LHCN-M2 (cell line): ENCODE data around the gene CATSPERD. TPM values are rescaled to one million over a fixed set of nuclear protein-coding genes. Genes with fewer than 3 reads are reported as not detected.
"Not testable (repeated sequence)": the region's sequence is repeated elsewhere in the genome, so short reads cannot be mapped to it uniquely, and the experiment has no call there.

ENCODE experiments used
- DNase-seq: peaks from one replicate; pipeline ENCODE4 v3.0.0-alpha.2; 2012; ENCODE audit warnings: low read depth
- total RNA-seq: library from RNA; depleted of rRNA; stranded (reverse); fragments of >200 nt; gene quantifications from 2 replicates; pipeline ENCODE4 v1.2.3, GENCODE V29; 2014

Gene CATSPERD
- total RNA-seq, 1 experiment from 2014 or later: not detected

DNA sequence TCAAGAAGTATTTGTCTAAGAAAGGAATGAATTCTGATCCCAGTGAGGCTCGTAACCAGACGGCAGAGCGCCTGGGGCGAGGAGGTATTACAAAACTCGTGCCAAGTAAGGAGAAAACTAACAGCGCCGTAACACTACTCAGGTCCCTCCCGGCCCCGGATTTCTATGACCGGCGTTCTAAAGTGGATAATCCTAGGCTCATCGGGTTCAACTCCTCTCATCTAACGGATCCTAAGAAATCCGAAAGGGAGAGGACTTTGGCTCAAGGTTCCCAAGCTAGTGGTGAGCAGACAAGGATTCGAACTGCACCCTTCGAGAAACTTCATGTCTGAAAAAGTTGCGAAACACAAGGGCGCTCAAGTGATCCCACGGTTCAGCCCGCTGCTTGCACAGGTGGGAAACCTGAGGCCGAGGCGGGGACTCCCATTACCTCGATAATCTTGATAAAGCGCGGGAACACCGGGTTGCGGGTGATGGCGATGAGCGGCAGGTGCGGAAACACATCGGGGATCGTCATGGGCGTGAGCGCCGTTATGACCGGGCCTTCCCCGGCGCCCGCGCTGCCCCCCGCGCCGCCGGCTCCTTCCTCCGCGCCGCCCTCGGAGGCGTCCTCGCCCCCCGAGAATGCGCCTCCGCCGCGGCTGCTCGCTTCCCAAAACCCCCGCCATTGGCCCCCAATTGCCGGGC lies 1.0 kb upstream of the CATSPERD start:
- no peak for DNase-seq

DNA sequence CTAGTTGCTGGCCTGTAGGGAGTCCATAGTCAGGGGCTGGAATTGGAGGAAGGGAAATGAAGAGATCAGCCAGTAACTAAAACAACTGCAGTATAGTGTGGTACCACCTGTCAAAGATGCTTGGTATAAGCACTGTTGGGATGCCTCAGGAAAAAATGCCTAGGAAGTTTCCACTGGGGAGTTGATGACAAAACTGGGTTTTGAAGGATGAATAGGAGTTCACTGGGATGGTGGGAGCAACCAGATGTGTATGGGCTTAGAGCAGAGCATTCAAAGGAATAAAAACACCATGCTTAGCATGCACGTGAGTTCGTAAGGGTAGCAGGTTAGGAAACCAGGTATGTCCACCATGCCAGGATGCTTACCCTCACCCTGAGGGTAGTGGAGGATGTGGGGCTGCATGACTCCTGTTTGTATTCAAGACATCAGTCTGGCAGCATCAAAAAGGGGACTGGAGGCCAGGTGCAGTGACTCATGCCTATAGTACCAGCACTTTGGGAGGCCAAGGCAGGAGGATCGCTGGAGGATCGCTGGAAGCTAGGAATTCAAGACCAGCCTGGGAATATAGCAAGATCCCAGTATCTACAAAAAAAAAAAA lies 7.1 kb downstream of the CATSPERD start:
- DNase-seq: no peak

DNA sequence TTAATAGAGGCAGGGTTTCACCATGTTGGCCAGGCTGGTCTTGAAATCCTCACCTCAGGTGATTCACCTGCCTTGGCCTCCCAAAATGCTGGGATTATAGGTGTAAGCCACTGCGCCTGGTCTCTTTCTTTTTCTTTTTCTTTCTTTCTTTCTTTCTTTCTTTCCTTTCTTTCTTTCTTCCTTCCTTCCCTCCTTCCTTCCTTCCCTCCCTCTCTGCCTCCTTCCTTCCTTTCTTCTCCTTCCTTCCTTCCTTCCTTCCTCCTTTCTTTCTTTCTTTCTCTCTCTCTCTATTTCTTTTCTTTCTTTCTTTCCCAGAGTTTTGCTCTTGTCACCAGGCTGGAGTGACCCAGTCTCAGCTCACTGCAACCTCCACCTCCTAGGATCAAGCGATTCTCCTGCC lies 12.7 kb downstream of the CATSPERD start:
- DNase-seq: not testable (repeated sequence)

DNA sequence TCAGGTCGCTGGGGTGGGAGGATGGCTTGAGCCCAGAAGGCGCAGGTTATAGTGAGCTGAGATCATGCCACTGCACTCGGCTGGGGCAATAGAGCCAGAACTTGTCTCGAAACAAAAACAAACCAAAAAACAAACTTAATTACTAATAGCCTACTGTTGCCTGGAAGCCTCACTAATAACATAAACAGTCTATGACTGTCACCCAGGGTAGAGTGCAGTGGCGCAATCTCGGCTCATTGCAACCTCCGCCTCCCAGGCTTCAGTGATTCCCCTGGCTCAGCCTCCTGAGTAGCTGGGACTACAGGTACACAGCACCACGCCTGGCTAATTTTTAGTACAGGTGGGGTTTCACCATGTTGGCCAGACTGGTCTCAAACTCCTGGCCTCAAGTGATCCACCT lies 18.0 kb downstream of the CATSPERD start:
- peak; percentile 3 for DNase-seq

DNA sequence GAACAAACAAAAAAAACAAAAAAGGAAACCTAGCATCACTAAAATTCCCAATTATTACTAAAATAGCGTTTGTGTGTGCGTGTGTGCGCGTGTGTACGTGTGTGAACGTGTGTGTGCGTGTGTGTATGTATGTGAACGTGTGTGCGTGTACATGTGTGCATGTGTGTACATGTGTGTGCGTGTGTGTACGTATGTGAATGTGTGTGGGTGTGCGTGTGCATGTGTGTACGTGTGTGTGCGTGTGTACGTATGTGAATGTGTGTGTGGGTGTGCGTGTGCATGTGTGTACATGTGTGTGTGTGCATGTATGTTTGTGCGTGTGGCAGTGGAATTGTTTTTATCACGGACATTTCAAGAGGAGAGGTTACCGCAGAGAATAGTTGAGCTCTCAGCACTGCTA lies 21.6 kb downstream of the CATSPERD start:
- DNase-seq: no peak

DNA sequence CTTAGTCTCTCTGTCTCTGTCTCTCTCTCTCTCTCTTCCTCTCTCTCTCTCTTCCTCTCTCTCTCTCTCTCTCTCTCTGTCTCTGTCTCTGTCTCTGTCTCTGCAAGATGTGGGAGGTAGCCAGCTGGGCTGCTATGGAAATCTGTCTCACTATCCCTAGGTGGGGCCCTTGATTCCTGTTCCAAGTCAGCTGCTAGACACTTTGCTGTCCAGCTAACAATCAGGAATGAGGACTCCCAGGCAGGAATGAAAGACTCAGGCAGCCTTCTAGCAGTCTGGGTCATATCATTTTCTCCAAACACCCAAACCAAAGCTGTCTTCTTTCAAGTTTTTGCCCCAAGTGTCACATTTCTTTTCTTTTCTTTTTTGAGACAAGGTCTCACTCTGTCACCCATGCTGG lies 23.2 kb downstream of the CATSPERD start:
- peak; percentile 5 for DNase-seq

DNA sequence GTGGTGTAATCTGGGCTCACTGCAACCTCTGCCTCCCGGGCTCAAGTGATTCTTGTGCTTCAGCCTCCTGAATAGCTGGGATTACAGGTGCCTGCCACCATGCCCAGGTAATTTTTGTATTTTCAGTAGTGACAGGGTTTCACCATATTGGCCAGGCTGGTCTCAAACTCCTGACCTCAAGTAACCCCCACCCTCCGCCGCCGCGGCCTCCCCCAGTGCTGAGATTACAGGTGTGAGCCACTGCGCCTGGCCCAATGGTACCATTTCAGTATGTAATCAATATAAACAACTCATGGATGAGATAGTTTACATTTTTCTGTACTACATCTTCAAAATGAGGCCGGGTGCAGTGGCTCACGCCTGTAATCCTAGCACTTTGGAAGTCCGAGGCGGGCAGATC lies 24.6 kb downstream of the CATSPERD start:
- not testable (repeated sequence) for DNase-seq

DNA sequence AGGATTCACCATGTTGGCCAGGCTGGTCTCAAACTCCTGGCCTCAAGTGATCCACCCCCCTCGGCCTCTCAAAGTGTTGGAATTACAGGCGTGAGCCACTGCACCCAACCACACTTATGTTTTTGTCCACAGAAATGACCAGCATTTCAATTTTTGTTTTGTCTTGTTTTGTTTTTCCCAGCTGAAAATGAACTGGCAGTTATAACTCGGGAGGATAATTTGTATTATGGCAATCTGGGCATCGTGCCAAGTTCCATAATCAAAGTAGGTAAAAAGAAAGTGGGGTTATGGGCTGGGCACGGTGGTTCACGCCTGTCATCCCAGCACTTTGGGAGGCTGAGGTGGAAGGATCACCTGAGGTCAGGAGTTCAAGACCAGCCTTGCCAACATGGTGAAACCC lies 28.5 kb downstream of the CATSPERD start:
- not testable (repeated sequence) for DNase-seq

DNA sequence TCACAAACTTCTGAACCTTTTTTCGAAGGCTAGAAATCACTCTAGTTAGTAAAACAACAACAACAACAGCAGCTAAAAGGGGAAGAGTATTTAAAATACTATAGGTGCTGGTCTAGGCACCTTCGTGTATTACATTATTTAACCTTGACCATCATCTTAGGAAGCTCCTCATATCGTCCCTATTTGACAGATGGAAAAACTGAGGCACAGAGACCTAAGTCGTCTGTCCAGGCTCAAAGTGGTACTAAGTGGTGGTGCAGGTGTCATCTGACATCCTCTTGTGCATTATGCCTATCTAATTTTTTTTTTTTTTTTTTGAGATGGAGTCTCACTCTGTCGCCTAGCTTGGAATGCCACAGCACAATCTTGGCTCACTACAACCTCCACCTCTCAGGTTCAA lies 29.1 kb downstream of the CATSPERD start:
- DNase-seq: no peak

DNA sequence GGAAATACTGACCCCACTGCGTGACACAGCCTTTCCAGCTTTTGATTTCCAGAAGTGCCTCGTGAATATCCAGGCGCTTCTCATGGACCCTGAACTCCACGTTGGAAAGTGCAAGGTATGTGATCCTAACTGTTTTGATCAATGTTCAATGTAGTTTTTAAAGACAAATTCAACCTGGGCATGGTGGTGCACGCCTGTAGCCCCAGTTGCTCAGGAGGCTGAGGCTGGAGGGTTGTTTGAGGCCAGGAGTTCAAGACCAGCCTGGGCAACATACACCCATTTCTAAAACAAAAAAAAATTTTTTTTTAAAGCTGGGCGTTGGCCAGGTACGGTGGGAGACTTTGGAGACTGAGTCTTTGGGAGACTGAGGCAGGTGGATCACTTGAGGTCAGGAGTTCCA lies 31.3 kb downstream of the CATSPERD start:
- no peak for DNase-seq

DNA sequence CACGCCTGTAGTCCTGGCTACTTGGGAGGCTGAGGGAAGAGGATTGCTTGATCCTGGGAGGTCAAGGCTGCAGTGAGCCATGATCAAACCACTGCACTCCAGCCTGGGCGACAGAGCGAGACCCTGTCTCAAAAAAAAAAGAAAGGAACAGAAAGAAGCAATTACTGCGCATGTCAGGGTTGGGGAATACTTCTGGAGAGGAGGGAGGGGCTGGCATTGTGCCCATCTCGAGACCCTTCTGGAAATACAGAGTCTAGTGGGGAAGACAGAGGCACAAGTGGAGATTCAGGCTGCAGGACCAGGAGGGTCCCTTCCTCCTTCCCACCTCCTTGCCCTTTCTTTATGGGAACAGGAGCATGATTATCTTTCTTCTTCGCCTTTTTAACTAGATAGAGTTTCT lies 33.3 kb downstream of the CATSPERD start:
- no peak for DNase-seq

DNA sequence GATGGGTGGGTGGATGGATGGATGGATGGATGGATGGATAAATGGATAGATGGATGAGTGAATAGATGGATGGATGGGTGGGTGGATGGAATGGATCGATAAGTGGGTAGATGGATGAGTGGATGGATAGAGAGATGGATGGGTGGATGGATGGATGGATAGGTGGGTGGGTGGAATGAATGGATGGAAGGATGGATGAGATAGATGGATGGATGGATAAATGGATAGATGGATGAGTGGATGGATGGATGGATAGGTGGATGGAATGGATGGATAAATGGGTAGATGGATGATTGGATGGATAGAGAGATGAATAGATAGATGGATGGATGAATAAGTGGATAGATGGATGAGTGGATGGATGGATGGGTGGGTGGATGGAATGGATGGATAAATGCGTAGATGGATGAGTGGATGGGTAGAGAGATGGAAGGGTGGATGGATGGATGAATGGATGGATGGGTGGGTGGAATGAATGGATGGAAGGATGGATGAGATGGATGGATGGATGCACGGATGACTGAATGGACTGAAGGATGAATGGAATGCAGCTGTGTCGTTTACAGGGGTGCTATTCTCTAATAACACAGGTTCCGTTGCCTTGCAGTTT lies 42.3 kb downstream of the CATSPERD start:
- DNase-seq: no peak

DNA sequence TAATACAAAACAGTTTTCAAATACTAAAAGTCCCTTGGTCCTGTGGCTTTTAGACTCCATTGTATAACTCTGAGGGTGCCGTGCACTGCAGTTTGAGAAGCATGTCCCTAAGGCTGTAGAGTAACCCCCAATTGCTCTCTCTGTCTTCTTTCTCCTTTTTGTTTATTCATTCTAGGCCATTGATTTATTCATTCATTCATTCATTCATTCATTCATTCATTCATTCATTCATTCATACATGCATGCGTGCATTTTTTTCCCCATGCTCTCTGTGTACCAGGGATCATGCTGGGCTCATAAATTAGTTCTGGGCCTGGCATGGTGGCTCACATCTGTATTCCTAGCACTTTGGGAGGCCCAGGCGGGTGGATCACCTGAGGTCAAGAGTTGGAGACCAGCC lies 44.8 kb downstream of the CATSPERD start:
- no peak for DNase-seq

DNA sequence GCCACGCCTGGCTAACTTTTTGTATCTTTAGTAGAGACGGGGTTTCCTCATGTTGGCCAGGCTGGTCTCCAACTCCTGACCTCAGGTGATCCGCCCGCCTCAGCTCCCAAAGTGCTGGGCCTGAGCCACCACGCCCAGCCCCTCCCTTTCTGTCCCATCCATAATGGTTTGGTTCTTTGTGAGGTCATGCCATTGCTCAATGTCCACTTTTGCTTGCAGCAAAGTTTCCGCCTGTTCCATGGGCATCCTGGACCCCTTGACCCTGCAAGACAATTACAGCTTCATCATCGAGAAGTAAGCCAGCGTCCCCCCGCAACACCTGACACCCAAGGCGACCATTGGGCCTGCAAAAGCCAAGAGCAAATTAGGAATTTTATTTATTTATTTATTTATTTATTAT lies 47.5 kb downstream of the CATSPERD start:
- DNase-seq: no peak

DNA sequence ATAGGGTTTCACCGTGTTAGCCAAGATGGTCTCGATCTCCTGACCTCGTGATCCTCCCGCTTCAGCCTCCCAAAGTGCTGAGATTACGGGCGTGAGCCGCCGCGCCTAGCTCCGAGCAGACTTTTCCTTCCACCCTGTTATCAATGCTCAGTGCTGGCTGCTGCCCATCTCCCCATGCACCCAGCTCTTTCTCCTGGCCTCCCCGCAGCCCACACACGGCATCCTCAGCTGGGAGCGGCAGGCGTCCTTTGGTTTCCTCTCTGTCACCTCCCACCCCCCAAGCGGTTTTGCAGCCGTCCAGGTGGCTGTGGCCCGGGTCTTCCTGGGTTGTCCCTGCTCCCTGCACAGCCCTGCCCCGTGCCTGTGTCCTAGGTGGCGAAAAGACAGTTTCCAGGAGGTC lies 52.0 kb downstream of the CATSPERD start:
- no peak for DNase-seq

DNA sequence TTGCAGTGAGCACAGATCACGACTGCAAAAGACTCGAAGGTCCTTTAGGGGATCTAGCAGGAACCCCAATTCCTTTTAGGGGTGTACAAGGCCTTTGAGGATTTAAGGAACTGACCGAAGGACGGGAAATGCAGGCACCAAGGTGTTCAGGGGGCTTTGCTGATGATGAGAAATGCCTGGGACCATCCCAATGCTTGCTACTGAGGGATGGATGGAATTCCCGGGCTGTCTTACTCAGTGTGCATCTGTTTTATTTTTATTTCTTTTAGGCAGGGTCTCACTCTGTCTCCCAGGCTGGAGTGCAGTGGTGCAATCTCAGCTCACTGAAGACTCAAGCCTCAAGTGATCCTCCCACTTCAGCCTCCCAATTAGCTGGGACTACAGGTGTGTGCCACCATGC lies 52.8 kb downstream of the CATSPERD start:
- DNase-seq: no peak

DNA sequence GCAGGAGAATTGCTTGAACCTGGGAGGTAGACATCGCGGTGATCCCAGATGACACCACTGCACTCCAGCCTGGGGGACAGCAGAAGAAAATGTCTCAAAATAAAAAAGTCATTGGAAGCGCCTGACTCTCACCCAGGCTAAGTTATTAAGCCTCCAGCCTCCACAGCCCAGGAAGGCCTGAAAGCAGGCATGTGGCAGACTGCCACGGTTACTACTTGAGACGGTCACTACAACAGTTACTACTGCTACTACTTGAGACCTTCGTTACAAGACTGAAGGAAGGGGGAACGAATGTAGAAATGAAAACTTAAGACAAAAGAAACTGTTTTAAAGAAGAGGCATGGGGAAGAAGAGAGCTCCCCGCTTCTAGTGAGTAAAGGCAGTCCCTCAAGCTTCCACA lies 54.5 kb downstream of the CATSPERD start:
- DNase-seq: no peak

DNA sequence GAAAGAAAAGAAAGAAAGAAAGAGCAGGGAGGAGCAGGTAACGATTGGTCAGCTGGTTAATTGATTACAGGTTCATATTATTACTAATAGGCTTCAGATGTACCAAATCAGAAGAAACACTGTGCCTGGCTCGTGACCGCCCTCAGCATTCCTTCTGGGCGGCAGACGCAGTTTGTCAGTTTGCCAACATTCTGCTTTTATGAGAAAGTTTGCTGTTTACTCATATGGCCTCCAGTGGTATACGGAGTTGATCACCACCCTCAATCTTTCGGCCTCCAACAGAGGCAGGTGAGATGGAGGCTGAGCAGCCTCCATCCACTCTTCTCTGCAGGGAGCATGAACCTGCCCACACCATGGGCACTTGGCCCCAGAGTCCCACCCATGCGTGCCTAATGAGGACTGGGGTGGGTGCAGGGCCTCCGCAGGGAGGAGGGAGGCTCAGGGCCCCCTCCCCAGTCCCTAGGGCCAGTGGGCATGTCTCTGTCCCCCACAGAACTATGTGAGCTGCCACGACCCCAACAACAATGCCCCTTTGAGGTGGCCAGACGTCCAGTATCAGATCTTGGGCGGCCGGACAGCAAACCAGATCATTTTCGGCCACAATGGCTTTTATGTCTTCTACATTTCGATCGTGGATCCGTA lies 55.4 kb downstream of the CATSPERD start:
- DNase-seq: peak; percentile 12

DNA sequence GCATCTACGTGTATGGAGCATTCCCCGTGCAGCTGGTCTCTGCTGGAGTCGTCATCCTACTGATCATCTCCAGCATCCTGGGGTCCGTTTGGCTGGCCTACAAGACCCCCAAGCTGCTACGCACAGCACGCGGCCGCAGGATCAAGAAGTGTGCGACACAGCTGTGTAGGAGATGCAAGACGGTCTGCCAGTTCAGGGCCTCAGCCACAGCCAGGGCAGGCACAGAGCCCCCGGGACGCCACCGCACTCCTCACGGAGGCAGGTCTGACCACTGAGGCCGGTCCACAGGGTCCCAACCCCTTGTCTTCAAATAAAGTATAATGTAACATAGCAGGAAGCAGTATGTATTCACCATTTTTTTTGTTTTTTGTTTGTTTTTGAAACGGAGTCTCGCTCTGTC lies 58.0 kb downstream of the CATSPERD start:
- DNase-seq: no peak

DNA sequence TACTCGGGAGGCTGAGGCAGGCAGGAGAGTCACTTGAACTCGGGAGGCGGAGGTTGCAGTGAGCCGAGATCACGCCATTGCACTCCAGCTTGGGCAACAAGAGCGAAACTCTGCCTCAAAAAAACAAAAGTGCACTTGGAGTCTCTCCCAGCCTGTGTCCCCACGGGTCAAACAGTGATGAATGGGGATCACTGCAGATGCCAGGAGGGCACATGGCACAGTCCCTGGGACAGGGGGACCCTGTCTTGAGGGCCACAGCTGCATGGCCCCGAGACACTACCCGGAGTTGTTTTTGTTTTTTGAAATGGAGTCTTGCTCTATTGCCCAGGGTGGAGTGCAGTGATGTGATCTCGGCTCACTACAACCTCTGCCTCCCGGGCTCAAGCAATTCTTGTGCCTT lies 60.5 kb downstream of the CATSPERD start:
- not testable (repeated sequence) for DNase-seq

DNA sequence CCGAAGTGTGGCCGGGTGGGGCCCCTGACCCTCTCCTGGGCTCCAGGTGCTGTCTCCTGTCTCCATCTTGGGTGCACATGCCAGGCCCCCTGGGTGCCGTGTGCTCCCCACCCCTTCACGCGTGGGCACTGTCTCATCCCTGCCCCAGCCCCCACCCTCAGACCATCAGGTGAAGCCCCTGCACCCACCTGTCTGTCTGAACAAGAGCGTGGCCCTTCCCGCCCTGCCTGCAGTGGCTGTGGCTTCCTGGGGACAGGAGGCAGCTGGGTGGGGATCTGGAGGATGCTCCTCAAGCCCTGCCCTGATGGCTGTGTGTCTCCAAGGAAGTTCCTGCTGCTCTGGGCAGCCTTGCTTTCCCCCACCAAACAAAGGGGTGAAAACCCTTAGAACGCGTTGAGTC lies 61.9 kb downstream of the CATSPERD start:
- DNase-seq: no peak
